SK-N-SH (cell line): ENCODE data around the gene FAM43B. TPM values are rescaled to one million over a fixed set of nuclear protein-coding genes. Genes with fewer than 3 reads are reported as not detected.

Experiments used
- CTCF ChIA-PET: fragments of 300-600, 350-600 bp; formaldehyde crosslinking; extraction: SDS; loops from one replicate; lab custom pipeline; 2021; lab: Yijun Ruan, JAX
- POLR2A ChIA-PET: fragments of 350-600 bp; sonication (Branson Sonifier 250); formaldehyde crosslinking; extraction: SDS; loops from one replicate; lab custom pipeline; 2020; ENCODE audit warnings: antibody characterized with exemption, inconsistent platforms; lab: Yijun Ruan, JAX
- DNase-seq: peaks from one replicate; pipeline ENCODE4 v3.0.0; 2012
- H2AFZ ChIP-seq: fragments of 200-600 bp; sonication (generic); 2 replicates; pipeline ENCODE4 v1.8.1; 2016; ENCODE audit warnings: antibody characterized with exemption, mild to moderate bottlenecking, low read depth
- H3F3A ChIP-seq: fragments of 200-600 bp; sonication (generic); replicated peaks from 2 replicates; pipeline ENCODE3; 2016; ENCODE audit warnings: antibody characterized with exemption, mild to moderate bottlenecking; ENCODE audit not compliant: insufficient read depth
- H3K27ac ChIP-seq, 2 experiments: fragments of 200-500 bp in 1 of 2; fragments of 200-600 bp in 1 of 2; sonication (Bioruptor generic) in 1 of 2; sonication (generic), shearing (Covaris generic) in 1 of 2; 2 replicates each; pipeline versions ENCODE4 v1.5.1 to v1.6.1; 2014 to 2016; ENCODE audit warnings: low read depth in 2 of 2, inconsistent platforms in 1 of 2, low read length in 1 of 2, mild to moderate bottlenecking in 1 of 2, mixed read lengths in 1 of 2
- H3K27me3 ChIP-seq: fragments of 200-600 bp; sonication (generic), shearing (Covaris generic); 2 replicates; pipeline ENCODE4 v1.6.1; 2016; ENCODE audit warnings: mixed run types; ENCODE audit not compliant: insufficient read depth
- H3K36me3 ChIP-seq, 2 experiments: fragments of 200-500 bp in 1 of 2; fragments of 200-600 bp in 1 of 2; sonication (Bioruptor generic) in 1 of 2; sonication (generic) in 1 of 2; replicated peaks in 1 of 2; 2 replicates each; pipeline versions ENCODE3 to v1.5.1; 2014 to 2016; ENCODE audit warnings: low read length in 1 of 2, mild to moderate bottlenecking in 1 of 2; ENCODE audit not compliant: insufficient read depth in 2 of 2, control insufficient read depth in 1 of 2
- H3K4me1 ChIP-seq, 2 experiments: fragments of 200-500 bp in 1 of 2; fragments of 200-600 bp in 1 of 2; sonication (Bioruptor generic) in 1 of 2; sonication (generic), shearing (Covaris generic) in 1 of 2; 2 replicates each; pipeline versions ENCODE4 v1.5.1 to v1.6.1; 2014 to 2016; ENCODE audit warnings: low read depth in 1 of 2, low read length in 1 of 2, mixed run types in 1 of 2; ENCODE audit not compliant: insufficient read depth in 2 of 2, control insufficient read depth in 1 of 2
- H3K4me2 ChIP-seq: fragments of 200-600 bp; sonication (generic), shearing (Covaris generic); 2 replicates; pipeline ENCODE4 v1.6.1; 2017; ENCODE audit warnings: mixed run types
- H3K4me3 ChIP-seq, 2 experiments: fragments of 200-500 bp in 1 of 2; fragments of 200-600 bp in 1 of 2; sonication (Bioruptor generic) in 1 of 2; sonication (generic), shearing (Covaris generic) in 1 of 2; 2 replicates each; pipeline versions ENCODE4 v1.5.1 to v1.8.1; 2014 to 2016; ENCODE audit warnings: low read depth in 2 of 2, inconsistent platforms in 1 of 2, low read length in 1 of 2, mild to moderate bottlenecking in 1 of 2, mixed read lengths in 1 of 2, moderate library complexity in 1 of 2
- H3K79me2 ChIP-seq: fragments of 200-600 bp; sonication (generic); 2 replicates; pipeline ENCODE4 v1.8.1; 2017; ENCODE audit warnings: mild to moderate bottlenecking; ENCODE audit not compliant: insufficient read depth
- H3K9ac ChIP-seq: fragments of 200-600 bp; sonication (generic); 2 replicates; pipeline ENCODE4 v1.6.1; 2017; ENCODE audit warnings: mixed run types
- H3K9me2 ChIP-seq: fragments of 200-600 bp; sonication (generic); 2 replicates; pipeline ENCODE4 v1.6.1; 2017; ENCODE audit warnings: mixed run types
- H3K9me3 ChIP-seq: fragments of 200-600 bp; sonication (generic); 2 replicates; pipeline ENCODE4 v1.6.1; 2017; ENCODE audit warnings: mixed run types, mild to moderate bottlenecking, moderate library complexity
- H4K20me1 ChIP-seq: fragments of 200-600 bp; sonication (generic); 2 replicates; pipeline ENCODE4 v1.6.1; 2017; ENCODE audit warnings: mild to moderate bottlenecking, mixed run types; ENCODE audit not compliant: insufficient read depth
- CTCF ChIP-seq: fragments of 200-600 bp; sonication (generic); IDR thresholded peaks from 2 replicates; pipeline ENCODE4 v1.6.1; 2017; ENCODE audit warnings: antibody characterized with exemption, mild to moderate bottlenecking, moderate library complexity
- ELF1 ChIP-seq: IDR thresholded peaks from 2 replicates; pipeline ENCODE4 v1.4.0; 2012
- FOXJ3 ChIP-seq: sonication (generic); formaldehyde crosslinking; IDR thresholded peaks from 2 replicates; pipeline ENCODE4 v1.5.1; 2020; ENCODE audit warnings: mild to moderate bottlenecking, missing genetic modification reagents
- MEF2A ChIP-seq: IDR thresholded peaks from 2 replicates; pipeline ENCODE4 v1.4.0; 2012; ENCODE audit warnings: low read depth, borderline replicate concordance
- MXI1 ChIP-seq: IDR thresholded peaks from 2 replicates; pipeline ENCODE4 v1.6.1; 2012; ENCODE audit warnings: mild to moderate bottlenecking, low read depth, low read length, improper control_type of control experiment
- NFIC ChIP-seq: IDR thresholded peaks from 2 replicates; pipeline ENCODE4 v1.4.0; 2012; ENCODE audit warnings: borderline replicate concordance
- PBX3 ChIP-seq: IDR thresholded peaks from 2 replicates; pipeline ENCODE4; 2012
- RAD21 ChIP-seq: IDR thresholded peaks from 2 replicates; pipeline ENCODE4 v1.6.1; 2012; ENCODE audit warnings: mild to moderate bottlenecking, low read length
- REST ChIP-seq: IDR thresholded peaks from 2 replicates; pipeline ENCODE4 v1.6.1; 2012; ENCODE audit warnings: mild to moderate bottlenecking, low read depth, low read length, moderate library complexity
- RXRA ChIP-seq: IDR thresholded peaks from 2 replicates; pipeline ENCODE4 v1.4.0; 2012; ENCODE audit warnings: low read depth, mild to moderate bottlenecking, borderline replicate concordance
- SIN3A ChIP-seq: IDR thresholded peaks from 2 replicates; pipeline ENCODE4 v1.6.1; 2012; ENCODE audit warnings: low read depth, mild to moderate bottlenecking, low read length, moderate library complexity, borderline replicate concordance
- SMC3 ChIP-seq: IDR thresholded peaks from 2 replicates; pipeline ENCODE4 v1.6.1; 2012; ENCODE audit warnings: low read depth, low read length, improper control_type of control experiment
- USF1 ChIP-seq: IDR thresholded peaks from 2 replicates; pipeline ENCODE4 v1.4.0; 2012; ENCODE audit warnings: low read depth, borderline replicate concordance
- USF2 ChIP-seq: fragments of 150-350 bp; IDR thresholded peaks from 2 replicates; pipeline ENCODE4 v1.6.1; 2017; ENCODE audit warnings: antibody characterized with exemption, low read length, low read depth, borderline replicate concordance
- WGBS: methylation state at CpG from one replicate; pipeline ENCODE4 v1.1.6; 2017; ENCODE audit warnings: low lambda C conversion rate; 5-methylcytosine and 5-hydroxymethylcytosine counted together
- polyA plus RNA-seq, 3 experiments: library from polyadenylated mRNA; depleted of rRNA; stranded (reverse); fragments of >200 nt; gene quantifications; 2 replicates each; pipeline ENCODE4 v1.2.3, GENCODE V29; 2012

FAM43B gene
- polyA plus RNA-seq, 1 of the 3 experiments (the other 2 are of a cell fraction): not detected

- H3K9me2 ChIP-seq: no peaks in the 10 kb centered on the region
- no peak overlapping the region for H3K27ac ChIP-seq
- no peak for TF ChIP-seq RXRA
- TF ChIP-seq CTCF: peak; percentile 95
- TF ChIP-seq USF1: no peak
- TF ChIP-seq RAD21: peak; percentile 94
- no peak for TF ChIP-seq SIN3A
- no peak for TF ChIP-seq NFIC
- TF ChIP-seq ELF1: no peak
- no peak for TF ChIP-seq MXI1
- peak; percentile 95 for TF ChIP-seq SMC3
- TF ChIP-seq PBX3: no peak
- TF ChIP-seq, all 33 proteins: peak for 3
- 14% methylated on average over 16 of the region's 17 CpGs for WGBS
- Histone ChIP-seq H3K27me3 (peaks cover 25% of the 10 kb centered on the region; the same call in 1 of the 2 replicates), H3K36me3 (no peaks in the 10 kb centered on the region), H3K9me3 (no peaks in the 10 kb centered on the region), H3F3A (no peaks in the 10 kb centered on the region), H3K79me2 (no peaks in the 10 kb centered on the region), H2AFZ (no peak overlapping the region), H3K4me3 (peak overlapping the region in 1 of 2 experiments; percentile 48; a peak in 1 of 4 replicates), H4K20me1 (no peaks in the 10 kb centered on the region), H3K9ac (no peak overlapping the region), H3K4me1 (no peaks in the 10 kb centered on the region; a peak in 1 of 4 replicates), H3K4me2 (peak overlapping the region; percentile 41; the same call in 1 of the 2 replicates)
- POLR2A ChIA-PET: no interaction called here
- CTCF ChIA-PET: interaction anchor here (0.6 to 3.8 kb wide), 17 partner anchors 9 to 673 kb away, joined by 3 to 49 read pairs (median 4); partner anchors contain the start of genes FAM43B, MUL1 and PINK1
- DNase-seq: peak; percentile 69
Observed at GRCh38 chr1:20521960-20522861, 30.2 kb upstream of the FAM43B start.

GRCh38 chr1:20526267-20526666 is 26.1 kb upstream of the FAM43B start:
- Histone ChIP-seq H3K9me2 (no peaks in the 10 kb centered on the region), H3K27me3 (peaks cover 49% of the 10 kb centered on the region), H3F3A (no peaks in the 10 kb centered on the region), H3K4me1 (no peaks in the 10 kb centered on the region; a peak in 1 of 4 replicates), H3K36me3 (no peaks in the 10 kb centered on the region), H3K79me2 (no peaks in the 10 kb centered on the region), H2AFZ (no peak overlapping the region), H3K9me3 (no peaks in the 10 kb centered on the region), H3K9ac (no peak overlapping the region), H4K20me1 (no peaks in the 10 kb centered on the region), H3K4me2 (no peak overlapping the region), H3K4me3 (no peak overlapping the region), H3K27ac (no peak overlapping the region)
- TF ChIP-seq ELF1: no peak
- no peak for TF ChIP-seq RAD21
- no peak for TF ChIP-seq MEF2A
- TF ChIP-seq SIN3A: no peak
- TF ChIP-seq FOXJ3 (CRISPR knock-in tag): no peak
- no peak for TF ChIP-seq REST
- TF ChIP-seq USF2: no peak
- no peak for TF ChIP-seq MXI1
- CTCF ChIA-PET: interaction anchor here (1.5 to 4.2 kb wide), 4 partner anchors 12 to 115 kb away, joined by 3 to 27 read pairs (median 6); partner anchors contain the start of gene PINK1
- 57% methylated on average over 6 of the region's 6 CpGs for WGBS
- DNase-seq: no peak
- POLR2A ChIA-PET: no interaction called here
